CD1c-positive myeloid dendritic cell (primary cell): Measurements from ENCODE around the gene AQP6.
A peak's percentile ranks its signal among the peaks of the same experiment; 100 is the strongest.

ENCODE experiments used
- DNase-seq: peaks from one replicate; pipeline ENCODE4 v3.0.0-alpha.2; 2016; ENCODE audit errors: extremely low spot score

AQP6 gene, protein sequence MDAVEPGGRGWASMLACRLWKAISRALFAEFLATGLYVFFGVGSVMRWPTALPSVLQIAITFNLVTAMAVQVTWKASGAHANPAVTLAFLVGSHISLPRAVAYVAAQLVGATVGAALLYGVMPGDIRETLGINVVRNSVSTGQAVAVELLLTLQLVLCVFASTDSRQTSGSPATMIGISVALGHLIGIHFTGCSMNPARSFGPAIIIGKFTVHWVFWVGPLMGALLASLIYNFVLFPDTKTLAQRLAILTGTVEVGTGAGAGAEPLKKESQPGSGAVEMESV

DNA sequence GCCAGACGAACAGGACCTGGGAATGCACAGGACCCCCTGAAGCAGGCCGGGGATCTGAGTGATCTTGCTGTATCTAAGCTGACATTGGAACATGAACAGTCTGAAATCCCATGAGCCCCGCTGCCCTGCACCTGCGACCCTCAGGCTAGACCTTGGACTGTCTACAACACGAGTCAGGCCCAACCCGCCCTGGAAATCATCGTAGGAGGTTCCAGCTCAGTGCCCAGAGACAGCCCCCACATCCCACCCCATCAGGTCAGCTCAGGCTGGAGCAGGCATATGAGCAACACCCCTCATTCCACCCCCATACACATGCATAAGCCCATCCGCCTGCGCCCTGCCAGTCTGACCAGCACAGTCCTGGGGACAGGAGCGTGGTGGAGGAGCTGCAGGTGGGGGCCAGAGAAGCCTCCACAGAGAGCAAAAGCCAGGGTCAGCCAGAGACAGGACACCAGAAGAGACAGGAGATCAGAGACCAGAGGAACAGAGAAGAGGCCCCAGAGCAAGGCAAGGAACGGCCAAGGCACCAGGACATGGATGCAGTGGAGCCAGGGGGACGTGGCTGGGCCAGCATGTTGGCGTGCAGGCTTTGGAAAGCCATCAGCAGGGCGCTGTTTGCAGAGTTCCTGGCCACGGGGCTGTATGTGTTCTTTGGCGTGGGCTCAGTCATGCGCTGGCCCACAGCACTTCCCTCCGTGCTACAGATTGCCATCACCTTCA, at the start of gene AQP6:
Gene AQP6 (plus strand): TSS at position 307 of the 720 bp plus-strand sequence. CDS start 227 bp downstream, at position 534.
- DNase-seq, result no peak

DNA sequence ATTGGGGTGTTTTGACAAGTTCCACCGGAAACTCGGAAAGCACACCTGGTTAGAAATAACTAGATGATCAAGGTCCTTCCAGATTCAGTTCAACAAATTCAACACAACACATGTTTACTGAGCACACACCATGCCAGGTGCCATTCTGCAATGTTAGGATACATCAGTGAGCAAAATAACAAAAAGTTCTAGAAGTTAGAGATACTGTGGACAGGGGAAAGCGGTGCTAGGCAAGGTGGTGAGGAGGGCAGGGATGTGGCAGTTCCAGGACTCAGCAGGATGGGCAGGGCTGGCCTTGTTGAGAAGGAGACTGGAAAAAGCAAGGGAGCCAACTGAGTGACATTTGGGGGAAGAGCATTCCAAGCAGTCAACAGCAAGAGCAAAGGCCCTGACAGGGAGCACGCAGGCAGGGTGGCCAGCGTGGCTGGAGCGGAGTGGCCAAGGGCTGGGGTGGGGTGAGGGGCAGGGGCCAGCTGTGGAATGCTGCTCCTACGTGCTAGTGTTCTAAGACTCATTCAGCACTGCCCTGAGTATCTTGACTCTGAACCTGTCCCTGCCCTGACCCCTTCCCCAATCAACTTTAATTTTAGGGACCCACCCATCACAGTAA, 49.6 kb upstream of the AQP6 start:
- no peak for DNase-seq

DNA sequence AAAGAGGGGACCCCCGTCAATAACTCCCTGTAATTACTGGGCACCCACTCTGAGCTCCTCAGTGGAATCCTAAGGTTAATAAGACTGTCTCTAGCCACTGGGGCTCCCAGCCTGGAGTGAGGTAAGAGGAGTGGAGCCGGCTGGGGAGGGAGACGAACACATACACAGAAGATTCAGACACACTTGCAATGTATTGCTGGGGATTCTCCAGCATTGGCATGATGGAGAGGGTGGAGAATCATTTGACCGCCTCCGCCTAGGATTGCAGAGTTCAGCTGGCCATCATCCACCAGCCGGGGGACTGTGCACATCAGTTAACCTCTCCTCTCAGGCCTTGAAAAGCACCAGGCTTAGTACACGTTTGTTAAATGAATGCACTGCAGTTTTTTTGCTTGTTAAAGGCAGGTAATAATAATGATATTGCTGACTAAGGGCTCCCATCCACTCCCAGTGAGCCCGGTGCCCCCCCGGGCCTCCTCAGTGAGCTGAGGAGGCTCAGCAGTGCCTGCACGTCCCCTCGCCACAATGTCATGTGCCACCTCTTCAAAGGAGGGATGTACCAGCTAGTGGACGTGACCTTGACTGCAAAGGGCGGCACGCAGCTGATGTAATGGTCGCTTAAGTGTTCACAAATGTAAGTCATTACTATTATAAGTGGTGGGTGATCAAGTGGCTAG, 48.7 kb upstream of the AQP6 start:
- no peak for DNase-seq

DNA sequence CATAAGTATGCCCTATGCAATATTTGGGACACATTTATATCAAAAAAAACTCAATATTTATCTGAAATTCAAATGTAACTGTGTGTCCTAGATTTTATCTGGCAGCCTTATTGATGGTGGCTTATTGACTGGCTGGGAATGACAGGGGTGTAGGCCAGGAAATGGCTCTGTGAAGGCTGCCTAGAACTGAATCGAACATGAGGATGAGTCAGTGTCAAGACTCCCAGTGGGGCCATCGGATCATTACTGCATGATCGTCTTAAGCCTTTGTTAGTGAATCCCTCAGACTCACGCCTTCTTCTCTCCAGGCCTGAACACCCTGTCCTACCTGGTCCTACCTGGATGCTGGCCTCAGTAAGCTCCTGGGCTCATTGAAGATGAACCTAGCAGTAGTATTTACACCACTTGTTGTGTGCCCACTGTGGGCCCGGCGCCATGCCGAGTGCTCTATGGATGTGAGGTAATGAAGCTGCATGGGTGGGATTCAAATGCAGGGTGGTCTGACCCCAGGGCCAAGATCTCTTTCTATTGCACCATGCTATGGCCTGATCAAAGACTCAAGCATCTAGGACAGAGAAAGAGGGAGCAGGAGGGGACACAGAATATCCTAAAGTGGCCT, 48.0 kb upstream of the AQP6 start:
- DNase-seq, result no peak

DNA sequence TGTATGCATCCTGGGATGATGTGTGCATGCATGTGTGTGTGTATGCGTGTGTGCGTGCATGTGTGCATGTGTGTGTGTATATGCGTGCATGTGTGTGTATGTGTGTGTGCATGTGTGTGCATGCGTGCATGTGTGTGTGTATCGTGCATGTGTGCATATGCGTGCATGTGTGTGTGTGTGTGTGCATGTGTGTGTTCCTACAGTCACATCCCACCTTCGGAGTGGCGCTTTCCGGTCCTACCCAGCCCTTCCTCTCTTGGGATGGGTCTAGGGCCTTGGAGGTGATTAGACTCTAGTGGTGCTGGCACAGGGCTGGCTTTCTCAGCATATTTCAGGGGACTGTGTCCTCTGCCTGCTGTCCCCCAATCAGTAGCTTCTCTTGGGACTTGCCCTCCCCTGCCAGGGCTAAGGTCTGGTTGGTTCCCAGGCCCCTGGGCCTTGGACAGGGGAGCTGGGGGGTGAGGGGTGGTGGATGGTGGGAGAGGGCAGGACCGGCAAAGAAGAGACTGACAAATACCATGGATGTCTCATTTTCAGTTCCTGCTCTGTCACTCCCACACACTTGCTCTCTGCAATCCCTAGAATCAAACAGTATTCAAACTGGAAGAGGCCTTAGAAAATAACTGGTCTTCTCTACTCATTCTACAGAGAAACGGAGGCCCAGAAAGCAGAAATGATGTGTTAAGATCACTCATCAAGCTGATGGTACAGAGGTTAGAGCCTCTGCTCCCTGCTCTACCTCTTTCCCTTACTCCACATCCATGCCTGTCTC, 47.1 kb upstream of the AQP6 start:
- DNase-seq, result peak; percentile 76

DNA sequence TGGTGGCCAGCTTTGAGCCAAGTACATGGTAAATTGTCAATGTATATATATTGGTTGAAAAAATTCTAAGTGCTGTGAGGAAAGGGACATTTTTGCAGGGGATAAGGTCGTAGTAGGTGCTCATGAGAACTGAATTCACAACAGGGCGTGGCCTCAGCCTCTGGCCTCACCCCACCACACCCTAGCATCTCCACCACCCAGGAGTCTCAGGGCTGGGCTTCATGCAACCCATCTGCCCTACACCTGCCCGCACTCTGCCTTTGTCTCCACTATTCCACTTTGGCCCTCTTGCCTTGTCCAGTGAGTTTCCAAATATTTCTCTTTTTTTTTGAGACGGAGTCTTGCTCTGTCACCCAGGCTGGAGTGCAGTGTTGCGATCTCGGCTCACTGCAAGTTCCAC, 44.3 kb upstream of the AQP6 start:
- DNase-seq, result no peak

DNA sequence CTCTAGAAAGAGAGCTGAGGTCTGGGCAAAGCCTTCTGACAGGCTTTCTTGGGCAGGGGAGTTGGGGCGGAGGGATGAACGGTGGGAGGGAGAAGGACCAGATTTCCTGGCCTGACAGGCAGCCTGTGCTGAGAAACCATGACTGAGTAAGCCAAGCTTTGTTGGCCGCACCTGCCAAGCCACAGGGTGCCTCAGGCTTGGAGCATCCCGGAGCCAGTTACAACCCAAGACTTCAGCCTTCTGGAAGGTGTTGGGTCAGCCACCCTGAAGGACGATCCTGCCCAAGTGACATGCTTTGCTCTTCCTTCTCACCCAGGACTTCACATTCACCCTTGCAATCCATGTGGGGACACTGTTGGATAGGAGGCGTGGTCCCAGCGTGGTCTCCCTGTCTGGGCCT, 43.2 kb upstream of the AQP6 start:
- DNase-seq, result no peak

DNA sequence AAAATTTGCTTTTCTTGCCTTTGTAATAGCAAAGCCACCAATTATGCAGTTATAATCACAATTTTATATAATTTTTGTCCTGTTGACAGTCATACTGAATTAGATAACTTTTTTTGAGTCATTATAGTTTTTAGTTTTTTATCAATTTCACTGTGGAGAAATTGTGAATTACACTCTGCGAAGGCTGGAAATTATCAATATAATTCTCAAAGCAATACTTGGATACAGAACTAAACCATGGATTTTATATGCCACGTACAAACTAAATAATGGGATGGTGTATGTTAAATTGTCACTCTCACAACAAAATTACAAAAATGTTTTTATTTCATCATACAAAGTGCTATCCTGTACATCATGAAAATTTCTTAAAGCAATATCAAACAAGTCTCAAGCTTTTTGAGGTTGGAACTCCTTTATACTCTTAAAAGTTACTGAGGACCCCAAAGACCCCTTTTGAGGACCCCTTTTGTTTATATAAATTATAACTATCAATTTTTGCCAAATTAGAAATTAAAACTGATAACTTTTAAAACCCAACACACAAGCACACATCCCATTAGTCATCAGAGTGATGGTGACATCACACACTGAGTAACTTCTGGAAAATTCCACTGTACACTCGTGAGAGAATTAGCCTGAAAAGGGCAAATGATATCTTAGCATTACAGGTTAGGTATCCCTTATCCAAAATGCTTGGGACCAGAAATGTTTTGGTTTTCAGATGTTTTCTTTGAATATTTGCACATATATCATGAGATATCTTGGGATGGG, 42.0 kb upstream of the AQP6 start:
- DNase-seq, result peak; percentile 61

DNA sequence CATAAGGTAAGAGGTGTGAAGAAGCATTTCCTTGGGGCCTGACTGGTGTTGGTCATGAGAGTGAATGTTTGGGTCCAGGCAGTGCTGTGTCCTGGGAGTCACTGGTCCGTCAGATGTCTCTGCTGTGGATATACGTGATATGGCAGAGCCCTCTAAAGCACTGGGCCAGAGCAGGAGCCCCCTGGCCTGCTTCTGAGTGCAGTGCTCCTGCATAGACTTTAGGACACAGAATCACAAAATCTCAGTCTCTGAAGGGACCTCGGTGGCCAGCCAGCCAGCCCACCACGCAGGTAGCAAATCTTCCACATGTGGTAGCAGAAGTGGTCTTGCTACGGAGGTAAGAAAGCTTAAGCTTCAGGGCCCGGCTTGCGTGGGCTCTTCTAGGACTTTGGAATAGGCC, 40.7 kb upstream of the AQP6 start:
- no peak for DNase-seq

DNA sequence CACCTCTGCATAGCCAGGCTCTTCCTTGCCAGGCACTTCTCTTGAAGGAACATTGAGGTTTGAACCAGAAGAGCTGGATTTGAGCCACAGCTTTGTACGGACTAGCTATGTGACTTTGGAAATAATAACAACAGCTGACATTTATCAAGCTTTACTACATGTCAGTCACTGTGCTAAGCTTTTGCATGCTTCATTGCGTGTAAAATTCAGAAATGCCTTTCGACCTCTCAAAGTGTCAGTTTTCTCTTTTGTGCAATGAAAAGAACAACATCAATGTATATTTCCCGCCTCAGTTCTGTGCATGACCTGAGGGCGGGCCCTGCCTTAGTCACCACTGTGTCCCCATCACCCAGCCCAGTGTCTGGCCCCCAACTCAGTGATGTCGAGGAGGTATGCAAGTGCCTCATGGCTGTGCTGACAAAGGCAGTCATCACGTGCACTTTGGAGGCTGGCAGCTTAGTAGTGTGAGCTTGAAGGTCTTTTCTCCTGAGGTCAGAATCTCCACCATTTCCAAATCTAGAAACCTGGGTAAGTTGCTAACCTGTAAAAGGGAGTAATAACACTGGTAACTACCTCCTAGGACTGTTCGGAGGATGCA, 40.1 kb upstream of the AQP6 start:
- DNase-seq, result no peak

DNA sequence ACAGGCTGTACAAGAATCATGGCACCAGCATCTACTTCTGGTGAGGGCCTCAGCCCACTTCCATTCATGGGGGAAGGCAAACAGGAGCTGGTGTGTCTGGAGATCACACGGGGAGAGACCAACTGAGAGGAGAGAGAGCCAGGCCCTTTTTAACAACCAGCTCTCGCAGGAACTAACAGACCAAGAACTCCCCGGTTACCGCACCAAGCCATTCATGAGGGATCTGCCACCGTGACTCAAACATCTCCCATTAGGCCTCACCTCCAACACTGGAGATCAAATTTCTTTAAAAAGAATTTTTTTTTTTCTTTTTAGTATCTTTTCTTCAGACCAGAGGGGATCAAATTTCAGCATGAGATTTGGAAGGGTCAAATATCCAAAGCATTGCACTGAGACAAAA, 39.0 kb upstream of the AQP6 start:
- no peak for DNase-seq

DNA sequence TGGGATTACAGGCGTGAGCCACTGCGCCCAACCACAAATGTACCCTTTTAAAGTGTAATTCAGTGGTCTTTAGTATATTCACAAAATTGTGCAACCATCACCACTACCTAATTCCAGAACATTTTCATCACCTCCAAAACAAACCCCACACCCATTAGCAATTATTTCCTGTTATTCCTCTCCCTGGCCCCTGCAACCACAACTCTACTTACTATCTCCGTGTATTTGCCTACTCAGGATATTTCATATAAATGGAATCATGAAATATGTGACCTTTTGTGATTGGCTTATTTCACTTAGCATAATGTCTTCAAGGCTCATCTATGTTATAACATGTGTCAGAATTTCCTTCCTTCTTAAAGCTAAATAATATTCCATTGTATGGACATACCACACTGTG, 38.2 kb upstream of the AQP6 start:
- no peak for DNase-seq

DNA sequence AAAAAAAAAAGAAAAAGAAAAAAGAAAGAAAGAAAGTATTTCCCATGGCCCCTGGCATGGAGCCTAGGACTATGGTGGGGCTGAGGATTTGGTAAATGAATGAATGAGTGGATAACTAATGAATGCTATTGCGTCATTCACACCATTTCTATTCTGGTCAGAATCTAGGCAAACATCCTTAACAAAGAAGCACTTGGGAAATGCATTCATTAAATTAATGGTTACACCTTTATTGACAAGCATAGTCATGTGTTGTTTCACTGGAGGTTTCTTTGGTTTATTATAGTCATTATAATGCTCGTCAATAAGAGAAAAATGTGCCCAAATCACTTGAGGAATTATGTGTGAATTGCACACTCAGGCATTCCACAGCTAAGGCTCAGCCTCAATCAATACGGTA, 35.8 kb upstream of the AQP6 start:
- DNase-seq, result no peak

DNA sequence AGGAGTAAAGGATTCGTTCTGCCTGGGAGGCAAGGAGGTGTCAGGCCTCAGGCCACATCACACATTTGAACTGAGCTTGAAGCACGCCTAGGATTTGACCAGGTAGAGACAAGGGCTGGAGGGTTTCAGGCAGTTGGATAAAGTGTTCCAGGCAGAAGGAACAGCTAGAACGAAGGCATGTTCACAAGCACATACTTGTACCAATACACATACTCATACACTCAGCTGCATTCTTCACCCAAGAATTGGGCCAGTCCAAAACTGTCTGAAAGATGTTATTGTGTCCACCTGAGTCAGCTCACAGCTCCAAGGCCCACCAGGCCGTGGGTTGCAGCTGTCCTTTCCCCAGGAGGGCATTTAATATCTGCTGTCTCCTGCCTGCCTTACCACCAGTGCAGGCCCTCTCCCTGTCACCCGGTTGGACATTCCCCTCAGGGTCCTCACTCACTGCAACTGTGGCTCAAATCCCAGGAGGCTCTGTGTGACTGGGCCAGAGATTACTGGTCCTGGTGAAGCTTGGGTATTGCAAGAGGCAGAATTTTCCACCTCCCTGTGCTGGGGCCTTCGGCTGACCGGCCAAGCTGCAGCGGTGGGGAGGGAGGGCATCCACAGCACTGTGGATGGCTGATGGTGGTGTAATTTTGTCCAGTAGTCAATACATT, 35.0 kb upstream of the AQP6 start:
- no peak for DNase-seq

DNA sequence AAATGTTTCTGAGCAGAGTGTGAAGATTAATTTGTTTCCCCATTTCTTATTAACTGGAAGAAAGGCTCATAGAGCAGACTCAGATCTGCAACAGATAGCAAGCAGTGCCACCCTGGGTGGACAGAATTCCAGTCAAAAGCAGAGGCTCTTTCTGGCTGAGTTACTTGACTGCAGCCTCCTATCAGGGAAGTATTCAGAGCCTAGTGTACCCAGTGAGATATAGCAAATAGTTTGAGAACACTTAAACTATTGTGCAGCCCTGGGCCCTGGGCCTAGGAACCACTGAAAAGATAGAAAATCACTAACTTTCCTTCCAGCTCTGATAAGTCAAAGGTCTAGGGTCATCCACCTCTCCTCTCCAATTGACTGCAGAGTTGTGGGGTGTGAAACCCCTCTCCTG, 33.4 kb upstream of the AQP6 start:
- no peak for DNase-seq

DNA sequence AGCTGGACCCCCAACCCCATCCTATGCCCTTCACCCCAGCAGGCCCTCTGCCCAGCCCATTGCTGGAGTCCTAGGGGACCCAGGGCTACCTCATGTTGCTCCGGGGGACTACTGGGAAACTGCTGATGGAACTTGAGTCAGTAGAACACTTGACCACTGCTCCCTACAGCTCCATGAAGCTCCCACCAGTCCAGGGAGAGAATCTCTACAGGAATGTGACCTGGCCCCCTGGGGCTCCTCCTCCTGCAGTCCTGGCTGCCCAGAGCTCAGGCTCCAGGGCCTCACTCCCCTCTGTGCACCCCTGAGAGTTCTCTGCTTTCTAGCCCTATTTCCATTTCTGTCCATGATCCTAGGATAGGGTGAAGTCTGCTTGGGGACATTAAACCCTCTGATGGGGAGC, 33.0 kb upstream of the AQP6 start:
- no peak for DNase-seq

DNA sequence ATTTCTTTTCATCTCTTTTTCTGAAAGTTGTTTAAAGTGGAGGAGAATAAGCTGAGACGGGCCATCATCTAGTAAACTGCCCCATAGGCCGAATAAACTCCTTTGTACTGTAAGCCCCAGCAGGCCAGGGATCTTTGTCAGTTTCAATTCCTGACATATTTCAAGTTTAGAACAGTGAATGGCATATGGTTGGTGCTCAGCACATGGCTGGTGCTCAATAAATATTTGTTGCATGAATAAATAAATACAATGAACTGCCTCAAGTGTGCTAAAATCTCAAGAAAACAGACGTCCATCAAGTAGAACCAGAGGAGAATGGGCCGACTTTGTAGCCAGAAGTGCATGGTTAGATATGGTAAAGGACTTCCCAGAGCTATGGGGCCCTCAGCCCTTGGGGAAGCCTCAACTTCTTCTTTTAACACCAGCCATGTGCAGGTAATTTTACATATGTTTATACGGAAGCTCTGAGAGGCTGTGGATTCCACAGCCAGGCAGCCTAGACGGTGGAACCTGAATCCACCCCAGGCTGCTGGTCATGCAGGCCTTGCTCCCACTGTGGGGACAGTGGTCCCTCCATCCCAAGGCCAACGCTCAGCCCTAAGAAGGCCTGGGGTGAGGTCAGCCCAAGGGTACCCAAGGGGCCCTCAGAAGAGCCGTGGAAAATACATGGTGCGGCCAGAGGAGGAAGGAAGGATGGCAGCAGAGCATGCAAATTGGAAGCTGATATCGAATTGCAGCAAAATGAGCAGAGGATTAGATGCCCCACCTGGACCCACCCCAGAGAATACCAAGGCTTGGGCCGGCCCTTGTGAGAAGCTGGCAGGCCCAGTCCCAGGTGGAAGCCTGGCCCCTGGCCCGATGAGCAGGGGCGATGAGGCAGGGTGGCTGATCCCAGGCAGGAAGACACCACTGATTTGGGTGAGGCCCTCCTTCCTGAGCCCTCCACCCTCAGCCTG, 30.9 kb upstream of the AQP6 start:
- DNase-seq, result no peak

DNA sequence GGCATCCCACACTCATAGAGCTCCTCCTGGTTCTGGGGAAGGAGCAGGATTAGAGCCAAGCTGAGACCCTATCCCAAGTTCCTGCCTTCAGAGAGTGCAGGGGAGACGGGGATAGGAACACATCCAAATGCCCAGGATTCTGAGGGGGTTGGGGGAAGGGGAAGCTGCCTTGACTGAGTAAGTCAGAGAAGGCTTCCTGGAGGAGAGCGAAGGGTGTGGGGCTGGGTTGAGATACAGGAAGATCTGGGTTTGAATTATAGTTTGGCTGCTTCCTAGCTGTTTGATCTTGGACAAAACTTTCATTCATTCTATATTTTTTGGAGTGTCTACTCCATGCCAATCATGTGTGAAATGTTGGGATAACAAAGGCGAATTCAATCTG, 30.2 kb upstream of the AQP6 start:
- DNase-seq, result no peak
